Measurements from ENCODE around the gene ETV6.

The ETV6 gene

GRCh38 chr12:11705010-11705409 lies 55.5 kb downstream of the ETV6 start:
- Histone ChIP-seq H3K36me3 (ENCODE audit: insufficient read depth, low read length) (no peaks in the 10 kb centered on the region), H3K4me1 (ENCODE audit: control insufficient read depth, insufficient read depth, low read length, unreplicated experiment) (peaks cover 12% of the 10 kb centered on the region), H3K79me2 (ENCODE audit: control insufficient read depth, insufficient read depth, low read length, unreplicated experiment) (peaks cover 13% of the 10 kb centered on the region), H3K4me3 (ENCODE audit: low read depth, low read length) (peak overlapping the region; percentile 32), H3K27ac (ENCODE audit: low read depth, low read length) (peak overlapping the region; percentile 79), H2AFZ (ENCODE audit: low read length, unreplicated experiment) (peak overlapping the region; percentile 18), H3K27me3 (ENCODE audit: insufficient read depth, low read length) (no peaks in the 10 kb centered on the region)

GRCh38 chr12:11706509-11707379 lies 57.3 kb downstream of the ETV6 start:
- no peaks in the 10 kb centered on the region for H3K36me3 ChIP-seq (ENCODE audit: insufficient read depth, low read length)
- H3K4me3 ChIP-seq (ENCODE audit: low read depth, low read length): no peak overlapping the region
- H3K27me3 ChIP-seq (ENCODE audit: insufficient read depth, low read length): no peaks in the 10 kb centered on the region
- H2AFZ ChIP-seq (ENCODE audit: low read length, unreplicated experiment): no peak overlapping the region
- H3K79me2 ChIP-seq (ENCODE audit: control insufficient read depth, insufficient read depth, low read length, unreplicated experiment): peaks cover 21% of the 10 kb centered on the region
- no peak overlapping the region for H3K27ac ChIP-seq (ENCODE audit: low read depth, low read length)
- peaks cover 19% of the 10 kb centered on the region for H3K4me1 ChIP-seq (ENCODE audit: control insufficient read depth, insufficient read depth, low read length, unreplicated experiment)

GRCh38 chr12:11707535-11707934 lies 58.1 kb downstream of the ETV6 start:
- Histone ChIP-seq H3K79me2 (ENCODE audit: control insufficient read depth, insufficient read depth, low read length, unreplicated experiment) (peaks cover 27% of the 10 kb centered on the region), H3K27ac (ENCODE audit: low read depth, low read length) (no peak overlapping the region), H3K27me3 (ENCODE audit: insufficient read depth, low read length) (no peaks in the 10 kb centered on the region), H3K4me3 (ENCODE audit: low read depth, low read length) (no peak overlapping the region), H3K36me3 (ENCODE audit: insufficient read depth, low read length) (no peaks in the 10 kb centered on the region), H3K4me1 (ENCODE audit: control insufficient read depth, insufficient read depth, low read length, unreplicated experiment) (peaks cover 25% of the 10 kb centered on the region), H2AFZ (ENCODE audit: low read length, unreplicated experiment) (no peak overlapping the region)

- Histone ChIP-seq H3K4me3 (ENCODE audit: low read depth, low read length) (no peak overlapping the region), H2AFZ (ENCODE audit: low read length, unreplicated experiment) (no peak overlapping the region), H3K27ac (ENCODE audit: low read depth, low read length) (no peak overlapping the region), H3K4me1 (ENCODE audit: control insufficient read depth, insufficient read depth, low read length, unreplicated experiment) (peaks cover 25% of the 10 kb centered on the region), H3K36me3 (ENCODE audit: insufficient read depth, low read length) (no peaks in the 10 kb centered on the region), H3K27me3 (ENCODE audit: insufficient read depth, low read length) (no peaks in the 10 kb centered on the region), H3K79me2 (ENCODE audit: control insufficient read depth, insufficient read depth, low read length, unreplicated experiment) (peaks cover 31% of the 10 kb centered on the region)
These were observed 60.0 kb downstream of the ETV6 start for GRCh38 chr12:11709513-11709912.

- Histone ChIP-seq H2AFZ (ENCODE audit: low read length, unreplicated experiment) (no peak overlapping the region), H3K79me2 (ENCODE audit: control insufficient read depth, insufficient read depth, low read length, unreplicated experiment) (peaks cover 31% of the 10 kb centered on the region), H3K27me3 (ENCODE audit: insufficient read depth, low read length) (no peaks in the 10 kb centered on the region), H3K27ac (ENCODE audit: low read depth, low read length) (no peak overlapping the region), H3K36me3 (ENCODE audit: insufficient read depth, low read length) (no peaks in the 10 kb centered on the region), H3K4me1 (ENCODE audit: control insufficient read depth, insufficient read depth, low read length, unreplicated experiment) (peaks cover 18% of the 10 kb centered on the region), H3K4me3 (ENCODE audit: low read depth, low read length) (no peak overlapping the region)
These were observed 61.0 kb downstream of the ETV6 start for GRCh38 chr12:11710431-11710830.

- Histone ChIP-seq H3K36me3 (ENCODE audit: insufficient read depth, low read length) (no peaks in the 10 kb centered on the region), H3K27ac (ENCODE audit: low read depth, low read length) (peak overlapping the region; percentile 63), H3K4me3 (ENCODE audit: low read depth, low read length) (no peak overlapping the region), H3K4me1 (ENCODE audit: control insufficient read depth, insufficient read depth, low read length, unreplicated experiment) (peaks cover 14% of the 10 kb centered on the region), H3K79me2 (ENCODE audit: control insufficient read depth, insufficient read depth, low read length, unreplicated experiment) (peaks cover 31% of the 10 kb centered on the region), H2AFZ (ENCODE audit: low read length, unreplicated experiment) (no peak overlapping the region), H3K27me3 (ENCODE audit: insufficient read depth, low read length) (no peaks in the 10 kb centered on the region)
These were observed 61.4 kb downstream of the ETV6 start for GRCh38 chr12:11710906-11711305.

GRCh38 chr12:11711651-11712327 lies 62.3 kb downstream of the ETV6 start:
- peaks cover 13% of the 10 kb centered on the region for H3K4me1 ChIP-seq (ENCODE audit: control insufficient read depth, insufficient read depth, low read length, unreplicated experiment)
- peak overlapping the region; percentile 47 for H2AFZ ChIP-seq (ENCODE audit: low read length, unreplicated experiment)
- H3K27ac ChIP-seq (ENCODE audit: low read depth, low read length): peak overlapping the region; percentile 63
- H3K79me2 ChIP-seq (ENCODE audit: control insufficient read depth, insufficient read depth, low read length, unreplicated experiment): peaks cover 27% of the 10 kb centered on the region
- no peaks in the 10 kb centered on the region for H3K27me3 ChIP-seq (ENCODE audit: insufficient read depth, low read length)
- peak overlapping the region; percentile 37; the same call in 1 of the 2 replicates for H3K4me3 ChIP-seq (ENCODE audit: low read depth, low read length)
- no peaks in the 10 kb centered on the region for H3K36me3 ChIP-seq (ENCODE audit: insufficient read depth, low read length)

GRCh38 chr12:11712491-11712890 lies 63.0 kb downstream of the ETV6 start:
- H3K36me3 ChIP-seq (ENCODE audit: insufficient read depth, low read length): no peaks in the 10 kb centered on the region
- H3K4me3 ChIP-seq (ENCODE audit: low read depth, low read length): no peak overlapping the region
- H3K27me3 ChIP-seq (ENCODE audit: insufficient read depth, low read length): no peaks in the 10 kb centered on the region
- H3K4me1 ChIP-seq (ENCODE audit: control insufficient read depth, insufficient read depth, low read length, unreplicated experiment): peaks cover 20% of the 10 kb centered on the region
- no peak overlapping the region for H3K27ac ChIP-seq (ENCODE audit: low read depth, low read length)
- peaks cover 21% of the 10 kb centered on the region for H3K79me2 ChIP-seq (ENCODE audit: control insufficient read depth, insufficient read depth, low read length, unreplicated experiment)
- no peak overlapping the region for H2AFZ ChIP-seq (ENCODE audit: low read length, unreplicated experiment)

GRCh38 chr12:11713202-11713601 lies 63.7 kb downstream of the ETV6 start:
- Histone ChIP-seq H3K4me1 (ENCODE audit: control insufficient read depth, insufficient read depth, low read length, unreplicated experiment) (peaks cover 27% of the 10 kb centered on the region), H3K36me3 (ENCODE audit: insufficient read depth, low read length) (no peaks in the 10 kb centered on the region), H3K79me2 (ENCODE audit: control insufficient read depth, insufficient read depth, low read length, unreplicated experiment) (peaks cover 19% of the 10 kb centered on the region), H3K27ac (ENCODE audit: low read depth, low read length) (no peak overlapping the region), H2AFZ (ENCODE audit: low read length, unreplicated experiment) (no peak overlapping the region), H3K27me3 (ENCODE audit: insufficient read depth, low read length) (no peaks in the 10 kb centered on the region), H3K4me3 (ENCODE audit: low read depth, low read length) (no peak overlapping the region)

- H3K4me3 ChIP-seq (ENCODE audit: low read depth, low read length): no peak overlapping the region
- H3K27me3 ChIP-seq (ENCODE audit: insufficient read depth, low read length): no peaks in the 10 kb centered on the region
- no peak overlapping the region for H2AFZ ChIP-seq (ENCODE audit: low read length, unreplicated experiment)
- no peaks in the 10 kb centered on the region for H3K36me3 ChIP-seq (ENCODE audit: insufficient read depth, low read length)
- peaks cover 17% of the 10 kb centered on the region for H3K79me2 ChIP-seq (ENCODE audit: control insufficient read depth, insufficient read depth, low read length, unreplicated experiment)
- peaks cover 40% of the 10 kb centered on the region for H3K4me1 ChIP-seq (ENCODE audit: control insufficient read depth, insufficient read depth, low read length, unreplicated experiment)
- H3K27ac ChIP-seq (ENCODE audit: low read depth, low read length): no peak overlapping the region
These were observed 65.2 kb downstream of the ETV6 start for GRCh38 chr12:11714626-11715025.

GRCh38 chr12:11715621-11716020 lies 66.1 kb downstream of the ETV6 start:
- no peak overlapping the region for H3K4me3 ChIP-seq (ENCODE audit: low read depth, low read length)
- peaks cover 50% of the 10 kb centered on the region for H3K4me1 ChIP-seq (ENCODE audit: control insufficient read depth, insufficient read depth, low read length, unreplicated experiment)
- H3K27ac ChIP-seq (ENCODE audit: low read depth, low read length): no peak overlapping the region
- H2AFZ ChIP-seq (ENCODE audit: low read length, unreplicated experiment): no peak overlapping the region
- no peaks in the 10 kb centered on the region for H3K36me3 ChIP-seq (ENCODE audit: insufficient read depth, low read length)
- no peaks in the 10 kb centered on the region for H3K27me3 ChIP-seq (ENCODE audit: insufficient read depth, low read length)
- peaks cover 16% of the 10 kb centered on the region for H3K79me2 ChIP-seq (ENCODE audit: control insufficient read depth, insufficient read depth, low read length, unreplicated experiment)

All from ACC112 (cell line).